Stimulated activated effector memory CD8-positive, alpha-beta T cell treated with anti-CD3 and anti-CD28 coated beads, Interleukin-12 subunit alpha, Interleukin-12 subunit beta, amount 100 ng/mL, for 72 hours (primary cell): Measurements from ENCODE around the gene GGPS1.
"Not testable (repeated sequence)": the region's sequence is repeated elsewhere in the genome, so short reads cannot be mapped to it uniquely, and the experiment has no call there.

Source experiments
- ATAC-seq: fragments of 150-1000 bp; cut with Tn5 transposase; 2 replicates; pipeline ENCODE4 v1.10.0; 2021
- DNase-seq, 2 donors: peaks; one replicate each; pipeline ENCODE4 v3.0.0; 2021 to 2022; ENCODE audit warnings: low spot score in 2 of 2
- H3K27ac Mint-ChIP-seq: one replicate; pipeline ENCODE4 v1.8.0; 2022; ENCODE audit warnings: mild to moderate bottlenecking, mixed read lengths
- H3K36me3 Mint-ChIP-seq: one replicate; pipeline ENCODE4 v1.8.0; 2022; ENCODE audit warnings: mild to moderate bottlenecking, mixed read lengths
- H3K4me1 Mint-ChIP-seq: one replicate; pipeline ENCODE4 v1.8.0; 2022; ENCODE audit warnings: mixed read lengths
- H3K4me3 Mint-ChIP-seq: one replicate; pipeline ENCODE4 v1.8.0; 2022; ENCODE audit warnings: mild to moderate bottlenecking, mixed read lengths
- H3K9me3 Mint-ChIP-seq: one replicate; pipeline ENCODE4 v1.8.0; 2022; ENCODE audit warnings: mixed read lengths

The GGPS1 gene

GRCh38 chr1:235296729-235297128, 31.6 kb upstream of the GGPS1 start:
- DNase-seq (no peak), ATAC-seq (no peak)
- H3K27ac Mint-ChIP-seq = peak overlapping the region; percentile 78
- peaks cover 6% of the 10 kb centered on the region for H3K36me3 Mint-ChIP-seq
- peaks cover 50% of the 10 kb centered on the region for H3K4me1 Mint-ChIP-seq
- H3K4me3 Mint-ChIP-seq = peak overlapping the region; percentile 48
- no peaks in the 10 kb centered on the region for H3K9me3 Mint-ChIP-seq

- no peaks in the 10 kb centered on the region for H3K9me3 Mint-ChIP-seq
- peaks cover 50% of the 10 kb centered on the region for H3K4me1 Mint-ChIP-seq
- H3K4me3 Mint-ChIP-seq = peak overlapping the region; percentile 48
- peaks cover 6% of the 10 kb centered on the region for H3K36me3 Mint-ChIP-seq
- DNase-seq (no peak), ATAC-seq (peak; percentile 96)
- H3K27ac Mint-ChIP-seq = peak overlapping the region; percentile 78
These were observed 30.8 kb upstream of the GGPS1 start for GRCh38 chr1:235297579-235297978.

- DNase-seq (no peak), ATAC-seq (peak; percentile 20)
- H3K9me3 Mint-ChIP-seq = no peaks in the 10 kb centered on the region
- peak overlapping the region; percentile 35 for H3K27ac Mint-ChIP-seq
- H3K36me3 Mint-ChIP-seq = peaks cover 13% of the 10 kb centered on the region
- H3K4me1 Mint-ChIP-seq = peaks cover 44% of the 10 kb centered on the region
- no peak overlapping the region for H3K4me3 Mint-ChIP-seq
These were observed 29.6 kb upstream of the GGPS1 start for GRCh38 chr1:235298758-235299157.

- H3K27ac Mint-ChIP-seq = no peak overlapping the region
- peaks cover 46% of the 10 kb centered on the region for H3K4me1 Mint-ChIP-seq
These were observed 29.1 kb upstream of the GGPS1 start for GRCh38 chr1:235299169-235299858.

GRCh38 chr1:235302143-235302542, 26.2 kb upstream of the GGPS1 start:
- Mint-ChIP-seq H3K9me3 (no peaks in the 10 kb centered on the region), H3K4me3 (no peak overlapping the region), H3K4me1 (peaks cover 69% of the 10 kb centered on the region), H3K36me3 (peaks cover 12% of the 10 kb centered on the region), H3K27ac (no peak overlapping the region)
- ATAC-seq = no peak
- no peak for DNase-seq

More at GRCh38 chr1:235299169-235299858, 29.1 kb upstream of the GGPS1 start:
- DNase-seq (no peak), ATAC-seq (no peak)
- Mint-ChIP-seq H3K36me3 (peaks cover 13% of the 10 kb centered on the region), H3K9me3 (no peaks in the 10 kb centered on the region), H3K4me3 (no peak overlapping the region)

- Mint-ChIP-seq H3K4me1 (peaks cover 50% of the 10 kb centered on the region), H3K9me3 (no peaks in the 10 kb centered on the region), H3K4me3 (peak overlapping the region; percentile 18), H3K36me3 (peaks cover 18% of the 10 kb centered on the region), H3K27ac (peak overlapping the region; percentile 80)
- DNase-seq (no peak), ATAC-seq (peak; percentile 72)
These were observed 23.6 kb upstream of the GGPS1 start for GRCh38 chr1:235304549-235305451.

GRCh38 chr1:235307158-235308124, 20.9 kb upstream of the GGPS1 start:
- no peak for DNase-seq

GRCh38 chr1:235309206-235309605, 19.2 kb upstream of the GGPS1 start:
- H3K27ac Mint-ChIP-seq, DNase-seq, H3K9me3 Mint-ChIP-seq, ATAC-seq, H3K4me3 Mint-ChIP-seq: not testable (repeated sequence)
- Mint-ChIP-seq H3K4me1 (peaks cover 54% of the 10 kb centered on the region), H3K36me3 (peaks cover 38% of the 10 kb centered on the region)

More at GRCh38 chr1:235307158-235308124, 20.9 kb upstream of the GGPS1 start:
- Mint-ChIP-seq H3K9me3 (no peaks in the 10 kb centered on the region), H3K27ac (no peak overlapping the region), H3K36me3 (peaks cover 45% of the 10 kb centered on the region), H3K4me1 (peaks cover 42% of the 10 kb centered on the region), H3K4me3 (no peak overlapping the region)
- no peak for ATAC-seq

- peak overlapping the region; percentile 20 for H3K27ac Mint-ChIP-seq
- peaks cover 40% of the 10 kb centered on the region for H3K4me1 Mint-ChIP-seq
- H3K36me3 Mint-ChIP-seq = peaks cover 45% of the 10 kb centered on the region
- H3K9me3 Mint-ChIP-seq = no peaks in the 10 kb centered on the region
- ATAC-seq (no peak), DNase-seq (no peak)
- H3K4me3 Mint-ChIP-seq = peak overlapping the region; percentile 51
These were observed 15.1 kb upstream of the GGPS1 start for GRCh38 chr1:235313262-235313661.

GRCh38 chr1:235313931-235314678, 14.3 kb upstream of the GGPS1 start:
- peak overlapping the region; percentile 20 for H3K27ac Mint-ChIP-seq

GRCh38 chr1:235315173-235315572, 13.2 kb upstream of the GGPS1 start:
- H3K27ac Mint-ChIP-seq = no peak overlapping the region
- no peak for ATAC-seq
- peaks cover 52% of the 10 kb centered on the region for H3K4me1 Mint-ChIP-seq

More at GRCh38 chr1:235313931-235314678, 14.3 kb upstream of the GGPS1 start:
- DNase-seq (no peak), ATAC-seq (no peak)
- Mint-ChIP-seq H3K9me3 (no peaks in the 10 kb centered on the region), H3K4me1 (peaks cover 49% of the 10 kb centered on the region), H3K36me3 (peaks cover 53% of the 10 kb centered on the region), H3K4me3 (peak overlapping the region; percentile 51)

GRCh38 chr1:235315735-235316134, 12.6 kb upstream of the GGPS1 start:
- no peak for ATAC-seq
- Mint-ChIP-seq H3K27ac (no peak overlapping the region), H3K4me3 (no peak overlapping the region), H3K4me1 (peaks cover 55% of the 10 kb centered on the region), H3K9me3 (no peaks in the 10 kb centered on the region), H3K36me3 (peaks cover 59% of the 10 kb centered on the region)
- no peak for DNase-seq

More at GRCh38 chr1:235315173-235315572, 13.2 kb upstream of the GGPS1 start:
- Mint-ChIP-seq H3K36me3 (peaks cover 59% of the 10 kb centered on the region), H3K9me3 (no peaks in the 10 kb centered on the region), H3K4me3 (no peak overlapping the region)
- peak in 1 of 2 donors; percentile 36 for DNase-seq

GRCh38 chr1:235317168-235317567, 11.2 kb upstream of the GGPS1 start:
- Mint-ChIP-seq H3K27ac (no peak overlapping the region), H3K4me1 (peaks cover 65% of the 10 kb centered on the region), H3K9me3 (no peaks in the 10 kb centered on the region), H3K36me3 (peaks cover 59% of the 10 kb centered on the region), H3K4me3 (peak overlapping the region; percentile 9)
- ATAC-seq = peak; percentile 83
- DNase-seq = no peak

GRCh38 chr1:235319255-235319654, 9.1 kb upstream of the GGPS1 start:
- peak overlapping the region; percentile 74 for H3K27ac Mint-ChIP-seq
- ATAC-seq = no peak

More at GRCh38 chr1:235319255-235319654, 9.1 kb upstream of the GGPS1 start:
- Mint-ChIP-seq H3K9me3 (no peaks in the 10 kb centered on the region), H3K36me3 (peaks cover 76% of the 10 kb centered on the region), H3K4me1 (peaks cover 62% of the 10 kb centered on the region), H3K4me3 (no peak overlapping the region)
- no peak for DNase-seq
